H1 (cell line): Measurements from ENCODE around the gene UNC5B. TPM values are rescaled to one million over a fixed set of nuclear protein-coding genes. Genes with fewer than 3 reads are reported as not detected.

Experiments used
- CTCF ChIA-PET: fragments of 300-600 bp; sonication (Branson Sonifier 250); formaldehyde crosslinking; loops from one replicate; lab custom pipeline; 2021; ENCODE audit not compliant: partially characterized antibody; lab: Charles Lee
- POLR2A ChIA-PET: fragments of 300-600 bp; sonication (Branson Sonifier 250); formaldehyde crosslinking; loops from one replicate; lab custom pipeline; 2021; ENCODE audit warnings: inconsistent platforms; ENCODE audit not compliant: partially characterized antibody; lab: Charles Lee
- DNase-seq, 2 experiments: peaks; one replicate each; pipeline versions ENCODE4 v3.0.0 to v3.0.0-alpha.2; 2010 to 2022; ENCODE audit warnings: low spot score in 2 of 2, low read depth in 1 of 2, mixed read lengths in 1 of 2
- FAIRE-seq: peaks from 2 replicates; lab custom pipeline; 2011; peaks lifted over from hg19 to GRCh38; lab: Jason Lieb, UNC
- H2AFZ ChIP-seq: 2 replicates; pipeline ENCODE4 v1.8.1; 2012; ENCODE audit warnings: low read length, inconsistent platforms
- H2AK5ac ChIP-seq: 2 replicates; pipeline ENCODE4 v1.6.1; 2013; ENCODE audit warnings: low read depth, low read length
- H2BK120ac ChIP-seq: replicated peaks from 2 replicates; pipeline ENCODE3; 2013; ENCODE audit warnings: low read depth, low read length, inconsistent platforms
- H2BK12ac ChIP-seq: 2 replicates; pipeline ENCODE4 v1.6.1; 2013; ENCODE audit warnings: low read depth, low read length
- H2BK15ac ChIP-seq: 2 replicates; pipeline ENCODE4 v1.6.1; 2013; ENCODE audit warnings: low read length
- H2BK20ac ChIP-seq: 2 replicates; pipeline ENCODE4 v1.6.1; 2013; ENCODE audit warnings: low read length
- H2BK5ac ChIP-seq: 2 replicates; pipeline ENCODE4 v1.6.1; 2013; ENCODE audit warnings: low read depth, low read length
- H3K14ac ChIP-seq: 2 replicates; pipeline ENCODE4 v1.6.1; 2013; ENCODE audit warnings: inconsistent platforms; ENCODE audit not compliant: insufficient read length
- H3K18ac ChIP-seq: 2 replicates; pipeline ENCODE4 v1.6.1; 2013; ENCODE audit warnings: low read length; ENCODE audit errors: extremely low read depth
- H3K23ac ChIP-seq: 2 replicates; pipeline ENCODE4 v1.6.1; 2013; ENCODE audit warnings: inconsistent platforms; ENCODE audit not compliant: insufficient read length
- H3K23me2 ChIP-seq: 2 replicates; pipeline ENCODE4 v1.6.1; 2013; ENCODE audit warnings: low read depth, low read length
- H3K27ac ChIP-seq: 2 replicates; pipeline ENCODE4 v1.6.1; 2011; ENCODE audit warnings: low read depth, low read length, inconsistent platforms
- H3K27me3 ChIP-seq, 4 experiments: replicated peaks in 1 of 4; 1 replicate in 1 of 4; 2 replicates in 3 of 4; pipeline versions ENCODE4 v1.6.1 to v1.8.1; 2011 to 2013; ENCODE audit warnings: low read length in 3 of 4, mild to moderate bottlenecking in 3 of 4, inconsistent platforms in 2 of 4, mixed read lengths in 2 of 4, moderate library complexity in 1 of 4; ENCODE audit not compliant: control insufficient read depth in 3 of 4, insufficient read depth in 3 of 4; ENCODE audit errors: extremely low read depth in 1 of 4
- H3K36me3 ChIP-seq, 4 experiments: 2 replicates each; pipeline versions ENCODE4 v1.6.1 to v1.8.1; 2011 to 2013; ENCODE audit warnings: mild to moderate bottlenecking in 4 of 4, low read length in 3 of 4, moderate library complexity in 2 of 4, control low read depth in 1 of 4, inconsistent platforms in 1 of 4; ENCODE audit not compliant: insufficient read depth in 4 of 4, control insufficient read depth in 2 of 4
- H3K4ac ChIP-seq: replicated peaks from 2 replicates; pipeline ENCODE3; 2013; ENCODE audit warnings: low read length, low read depth, mixed read lengths, inconsistent platforms; ENCODE audit not compliant: insufficient read length
- H3K4me1 ChIP-seq, 4 experiments: replicated peaks in 1 of 4; 1 replicate in 1 of 4; 2 replicates in 3 of 4; pipeline versions ENCODE4 v1.6.1 to v1.8.1; 2011 to 2013; ENCODE audit warnings: low read length in 3 of 4, inconsistent platforms in 2 of 4, mixed read lengths in 1 of 4; ENCODE audit not compliant: insufficient read depth in 4 of 4, control insufficient read depth in 3 of 4
- H3K4me2 ChIP-seq, 2 experiments: 2 replicates each; pipeline versions ENCODE4 v1.6.1 to v1.8.1; 2011 to 2013; ENCODE audit warnings: low read depth in 2 of 2, low read length in 2 of 2, control low read depth in 1 of 2, inconsistent platforms in 1 of 2, mild to moderate bottlenecking in 1 of 2; ENCODE audit not compliant: insufficient read depth in 1 of 2
- H3K4me3 ChIP-seq, 4 experiments: fragments of 200-600, 300-600 bp in 1 of 4; sonication (generic), shearing (Covaris generic), sonication (Bioruptor Twin) in 1 of 4; 2 replicates each; pipeline versions ENCODE4 v1.5.1 to v1.8.1; 2011 to 2016; ENCODE audit warnings: low read length in 4 of 4, low read depth in 3 of 4, control low read depth in 2 of 4, inconsistent platforms in 2 of 4, mild to moderate bottlenecking in 2 of 4, mixed read lengths in 1 of 4, moderate library complexity in 1 of 4; ENCODE audit not compliant: insufficient read depth in 2 of 4; ENCODE audit errors: extremely low read depth in 1 of 4
- H3K56ac ChIP-seq: replicated peaks from 2 replicates; pipeline ENCODE3; 2013; ENCODE audit warnings: low read depth, mild to moderate bottlenecking, mixed read lengths, low read length, inconsistent platforms; ENCODE audit not compliant: insufficient read length
- H3K79me1 ChIP-seq: 2 replicates; pipeline ENCODE4 v1.6.1; 2013; ENCODE audit warnings: low read depth, low read length, control low read depth
- H3K79me2 ChIP-seq, 2 experiments: 2 replicates each; pipeline versions ENCODE4 v1.6.1 to v1.8.1; 2012 to 2013; ENCODE audit warnings: low read length in 2 of 2, mild to moderate bottlenecking in 2 of 2, inconsistent platforms in 1 of 2; ENCODE audit not compliant: insufficient read depth in 2 of 2, control insufficient read depth in 1 of 2
- H3K9ac ChIP-seq, 4 experiments: replicated peaks in 1 of 4; 1 replicate in 1 of 4; 2 replicates in 3 of 4; pipeline versions ENCODE4 v1.6.1 to v1.8.1; 2011 to 2013; ENCODE audit warnings: low read depth in 3 of 4, low read length in 3 of 4, control low read depth in 2 of 4, mild to moderate bottlenecking in 2 of 4, moderate library complexity in 2 of 4, inconsistent platforms in 1 of 4; ENCODE audit errors: extremely low read depth in 1 of 4
- H3K9me3 ChIP-seq, 2 experiments: 2 replicates each; pipeline versions ENCODE4 v1.6.1 to v1.8.1; 2012 to 2013; ENCODE audit warnings: mild to moderate bottlenecking in 2 of 2, moderate library complexity in 2 of 2, control low read depth in 1 of 2, inconsistent platforms in 1 of 2, low read depth in 1 of 2, low read length in 1 of 2, mixed read lengths in 1 of 2; ENCODE audit not compliant: insufficient read depth in 2 of 2
- H4K20me1 ChIP-seq, 2 experiments: replicated peaks in 1 of 2; 2 replicates each; pipeline versions ENCODE3 to v1.8.1; 2011 to 2013; ENCODE audit warnings: inconsistent platforms in 2 of 2, low read length in 2 of 2, mild to moderate bottlenecking in 1 of 2; ENCODE audit not compliant: insufficient read depth in 2 of 2, control insufficient read depth in 1 of 2
- H4K5ac ChIP-seq: 2 replicates; pipeline ENCODE4 v1.6.1; 2013; ENCODE audit warnings: low read length, low read depth, mixed read lengths, inconsistent platforms; ENCODE audit not compliant: insufficient read length
- H4K8ac ChIP-seq: 2 replicates; pipeline ENCODE4 v1.8.0; 2013; ENCODE audit warnings: mild to moderate bottlenecking, moderate library complexity, low read length, inconsistent platforms; ENCODE audit not compliant: insufficient read depth; ENCODE audit errors: extremely low read depth
- H4K91ac ChIP-seq: replicated peaks from 2 replicates; pipeline ENCODE3; 2013; ENCODE audit warnings: low read length, mixed read lengths, inconsistent platforms; ENCODE audit not compliant: insufficient read length
- EZH2 ChIP-seq: fragments of 200-600 bp; sonication (generic); IDR thresholded peaks from 2 replicates; pipeline ENCODE4 v1.7.1; 2012; ENCODE audit warnings: low read depth, mild to moderate bottlenecking, moderate library complexity, low read length, inconsistent platforms; ENCODE audit not compliant: severe bottlenecking
- GTF2F1 ChIP-seq: IDR thresholded peaks from 2 replicates; pipeline ENCODE4 v1.6.1; 2012; ENCODE audit warnings: low read depth, low read length, improper control_type of control experiment, borderline replicate concordance
- KDM1A ChIP-seq: fragments of 200-600, 300-600 bp; sonication (generic); IDR thresholded peaks from 2 replicates; pipeline ENCODE4 v1.7.1; 2016; ENCODE audit warnings: mild to moderate bottlenecking, low read length, borderline replicate concordance
- WGBS, 2 experiments: shearing (Covaris generic) in 1 of 2; methylation state at CpG; one replicate each; pipeline versions ENCODE4 v1.1.6 to v1.1.7; 2013 to 2015; ENCODE audit warnings: low lambda C conversion rate in 2 of 2, mixed read lengths in 2 of 2, inconsistent platforms in 1 of 2, low coverage in 1 of 2, missing lambda C conversion rate in 1 of 2; ENCODE audit not compliant: insufficient replicate concordance in 2 of 2, insufficient coverage in 1 of 2, insufficient read length in 1 of 2; ENCODE audit errors: extremely low coverage in 1 of 2, missing lambda C conversion rate in 1 of 2; 5-methylcytosine and 5-hydroxymethylcytosine counted together
- polyA plus RNA-seq, 7 experiments: library from polyadenylated mRNA; depleted of rRNA in 3 of 7; stranded (reverse) in 5 of 7; unstranded in 2 of 7; fragments of >200 nt in 5 of 7; fragments of 200-250 nt in 2 of 7; gene quantifications; 1 replicate in 5 of 7; 2 replicates in 1 of 7; 4 replicates in 1 of 7; pipeline versions ENCODE4 v1.2.1 to v1.2.3, GENCODE V29; 2011 to 2013; ENCODE audit warnings: missing spikeins in 2 of 7, mixed read lengths in 2 of 7
- total RNA-seq: library from RNA; stranded (reverse); fragmentation: NEBNext Ultra II Directional; extraction: Animal tissue kit (Norgen Biotek cat#: 25700); gene quantifications from 2 replicates; pipeline ENCODE4 v1.2.1, GENCODE V29; 2021

Gene UNC5B
- total and polyA plus RNA-seq, 2 of the 8 experiments (the other 6 are each of a cell fraction or from before 2014, with no cell fraction given), result 27.9 to 31.8 TPM

DNA sequence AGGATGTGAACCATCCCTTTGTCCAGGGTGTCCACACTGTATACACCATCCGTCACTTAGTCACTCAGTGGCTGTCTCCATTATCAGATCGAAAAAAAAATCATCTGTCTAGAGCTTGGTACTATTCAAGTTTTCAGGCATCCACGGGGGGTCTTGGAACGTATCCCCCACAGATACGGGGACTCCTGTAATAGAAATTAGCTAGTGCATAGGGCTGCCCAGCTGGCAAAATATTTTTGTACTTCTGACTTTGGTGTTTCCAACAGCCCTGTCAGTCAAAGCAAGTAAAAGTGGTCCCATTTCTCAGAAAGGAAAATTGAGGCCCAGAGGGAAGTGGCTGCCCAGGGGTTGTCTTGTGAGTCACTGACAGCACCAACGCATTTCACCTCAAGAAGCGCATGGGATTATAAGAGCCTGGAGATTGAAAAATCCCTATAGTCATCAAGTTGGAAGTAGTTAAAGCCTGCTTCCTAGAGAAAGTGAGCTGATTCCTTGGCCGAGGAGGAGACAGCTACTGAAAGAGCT is 54.6 kb downstream of the UNC5B start:
- peaks cover 20 to 62% (median 43%) of the 10 kb centered on the region in 4 experiments for H3K4me1 ChIP-seq
- no peak overlapping the region for H3K14ac ChIP-seq
- H3K23ac ChIP-seq, result no peak overlapping the region
- peak overlapping the region; percentile 90; the same call in 1 of the 2 replicates for H2BK20ac ChIP-seq
- 0 out of 2 replicates have a peak overlapping the region, but pooled peaks have one; percentile 83 for H2BK15ac ChIP-seq
- peaks cover 0 to 15% of the 10 kb centered on the region in 2 experiments; a peak in 2 of 4 replicates for H3K79me2 ChIP-seq
- no peaks in the 10 kb centered on the region for H3K36me3 ChIP-seq
- DNase-seq (no peak), FAIRE-seq (no peak)
- no peak overlapping the region for H3K4ac ChIP-seq
- peak overlapping the region; percentile 17; the same call in 1 of the 2 replicates for H4K8ac ChIP-seq
- H2AK5ac ChIP-seq, result peak overlapping the region; percentile 94; the same call in 1 of the 2 replicates
- POLR2A ChIA-PET, result interaction anchor here (0.7 to 6.8 kb wide), 8 partner anchors 11 to 56 kb away, joined by 3 to 45 read pairs (median 4); partner anchors contain the start of gene UNC5B
- no peak overlapping the region for H3K4me2 ChIP-seq
- H2BK12ac ChIP-seq, result peak overlapping the region; percentile 97
- H2BK5ac ChIP-seq, result peak overlapping the region; percentile 91
- 0 out of 2 replicates have a peak, but pooled peaks cover 2% of the 10 kb centered on the region for H3K23me2 ChIP-seq
- CTCF ChIA-PET, result interaction anchor here (0.6 to 11.1 kb wide), 14 partner anchors 8 to 363 kb away, joined by 3 to 175 read pairs (median 5); no protein-coding TSS in a partner anchor
- H3K27ac ChIP-seq, result no peak overlapping the region
- peak overlapping the region; percentile 67 for H4K91ac ChIP-seq
- H3K4me3 ChIP-seq, result no peak overlapping the region
- WGBS, 2 experiments, result 86% methylated on average over 8 of the region's 8 CpGs; no CpG with 5 or more reads in 1 of the 2 experiments
- H4K5ac ChIP-seq, result no peak overlapping the region
- H3K18ac ChIP-seq, result peak overlapping the region; percentile 83; the same call in 1 of the 2 replicates
- TF ChIP-seq EZH2 (no peak), GTF2F1 (no peak), KDM1A (peak; percentile 72)
- H3K27me3 ChIP-seq, result no peaks in the 10 kb centered on the region
- no peak overlapping the region; a peak in 1 of 7 replicates for H3K9ac ChIP-seq
- peaks cover 1 to 2% of the 10 kb centered on the region in 2 experiments for H4K20me1 ChIP-seq
- no peak overlapping the region for H3K56ac ChIP-seq
- H3K9me3 ChIP-seq, result no peaks in the 10 kb centered on the region
- peaks cover 12% of the 10 kb centered on the region for H3K79me1 ChIP-seq
- H2AFZ ChIP-seq, result no peak overlapping the region
- H2BK120ac ChIP-seq, result no peak overlapping the region
